GM18502 (cell line): ENCODE measurements around the gene INSIG2.

Source experiments
- ATAC-seq: cut with Tn5 transposase; IDR thresholded peaks from one replicate; pipeline ENCODE4 v1.9.1; 2021; ENCODE audit warnings: mild to moderate bottlenecking; ENCODE audit not compliant: unreplicated experiment, poor library complexity

The INSIG2 gene

DNA sequence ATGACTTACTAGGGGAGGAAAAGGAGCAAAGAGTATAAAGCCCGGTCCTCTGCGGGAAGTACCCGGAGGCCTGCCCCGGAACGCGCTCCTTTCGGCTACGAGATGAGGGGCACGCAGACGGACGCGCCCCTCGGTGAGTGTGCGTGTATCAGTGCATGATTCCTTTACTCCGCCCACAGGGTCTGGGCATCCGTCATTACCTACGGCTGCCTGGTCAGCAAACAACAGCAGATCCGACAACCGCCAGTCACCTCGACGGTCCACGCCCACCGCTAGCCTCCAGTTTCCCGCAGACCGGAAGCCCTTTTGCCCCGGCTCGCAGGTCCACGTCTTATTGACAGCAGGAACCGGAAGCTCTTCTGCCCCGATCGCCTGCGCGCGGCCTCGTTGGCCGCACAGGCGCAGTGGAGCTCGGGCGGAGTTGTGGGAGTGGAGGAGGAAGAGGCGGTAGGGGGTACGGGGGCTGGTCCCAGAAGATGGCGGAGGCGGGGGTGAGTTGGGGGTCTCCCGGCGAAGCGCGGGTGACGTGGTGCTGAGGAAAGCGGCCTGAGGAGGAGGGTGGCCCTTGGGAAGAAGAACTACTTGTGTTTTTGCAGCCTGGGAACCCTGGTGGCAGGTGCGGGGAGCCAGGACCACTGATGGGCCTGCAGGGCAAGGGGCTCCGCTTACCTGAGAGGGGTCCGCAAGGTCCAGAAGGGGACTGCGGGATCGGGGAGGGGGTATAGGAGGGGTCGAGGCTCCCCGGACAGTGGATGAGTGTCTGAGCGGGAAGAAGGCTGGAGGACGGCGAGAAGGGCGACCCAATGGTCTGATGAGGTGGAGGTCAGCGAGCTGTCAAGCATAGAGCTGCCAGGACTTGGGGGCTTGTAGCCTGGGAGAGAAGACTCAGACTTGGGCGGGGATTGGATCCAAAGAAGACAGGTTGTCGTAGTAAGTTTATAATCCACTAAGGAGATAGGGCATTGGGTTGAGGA is at the start of gene INSIG2:
Gene INSIG2 (plus strand): TSS at position 421 of the 974 bp plus-strand sequence. CDS start 8,086 bp downstream, outside the sequence.
- peak; percentile 97 for ATAC-seq

GRCh38 chr2:118040891-118041290 is 47.4 kb upstream of the INSIG2 start:
- ATAC-seq, result no peak

DNA sequence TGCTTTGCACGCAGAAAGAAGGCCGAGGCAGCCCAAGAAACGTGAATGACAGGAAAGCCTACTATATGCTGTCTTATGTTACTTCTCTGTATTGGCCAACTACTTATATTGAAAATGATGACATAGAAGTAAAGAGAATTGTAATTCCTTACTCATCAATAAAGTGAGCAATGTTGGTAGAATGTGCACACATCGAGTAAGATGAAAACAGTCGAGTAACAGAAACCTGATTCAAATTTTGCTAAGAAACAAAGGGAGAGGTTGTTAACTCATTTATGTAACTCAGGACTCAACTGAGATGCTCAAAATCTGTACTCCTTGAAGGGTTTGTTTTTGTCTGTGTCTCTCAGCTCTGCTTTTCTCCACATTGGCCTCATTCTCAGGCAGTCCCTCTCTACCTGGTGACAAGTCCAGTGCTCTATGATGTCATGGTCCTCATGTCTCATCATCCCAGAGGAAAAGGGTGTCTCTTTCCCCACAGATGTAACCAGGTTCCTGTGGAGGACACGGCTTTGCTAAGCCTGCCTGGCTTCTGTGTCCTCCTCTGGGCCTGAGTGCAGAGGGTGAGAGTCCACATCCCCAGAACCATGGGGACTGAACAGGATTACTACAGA is 44.1 kb upstream of the INSIG2 start:
- no peak for ATAC-seq

- ATAC-seq, result no peak
Measured at GRCh38 chr2:118044854-118045253, 43.4 kb upstream of the INSIG2 start.

GRCh38 chr2:118045286-118045685 is 43.0 kb upstream of the INSIG2 start:
- ATAC-seq, result no peak

GRCh38 chr2:118046634-118047210 is 41.5 kb upstream of the INSIG2 start:
- ATAC-seq, result peak; percentile 56

DNA sequence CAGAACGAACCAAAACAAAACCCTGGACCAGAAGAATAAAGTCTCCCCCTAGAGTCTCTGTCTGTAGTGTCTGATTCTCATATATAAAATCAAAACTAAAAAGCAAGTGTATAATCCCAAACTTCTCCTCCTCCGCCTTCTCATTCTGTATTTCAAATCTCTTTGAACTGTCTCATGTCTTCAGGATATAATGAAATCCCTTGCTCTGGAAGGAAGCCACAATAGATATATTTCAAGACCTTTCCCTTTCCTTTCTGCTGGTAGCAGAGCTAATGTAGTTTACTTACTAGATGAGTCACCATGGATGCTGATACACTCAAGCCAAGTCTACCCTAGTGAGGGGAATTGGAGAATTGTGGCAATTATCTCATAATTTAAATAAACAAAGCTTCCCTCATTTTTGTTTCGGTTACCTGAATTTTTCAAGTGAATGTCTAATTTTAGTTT is 40.9 kb upstream of the INSIG2 start:
- ATAC-seq, result no peak

GRCh38 chr2:118048401-118048800 is 39.9 kb upstream of the INSIG2 start:
- no peak for ATAC-seq

- peak; percentile 32 for ATAC-seq
Measured at GRCh38 chr2:118049140-118049815, 39.0 kb upstream of the INSIG2 start.

DNA sequence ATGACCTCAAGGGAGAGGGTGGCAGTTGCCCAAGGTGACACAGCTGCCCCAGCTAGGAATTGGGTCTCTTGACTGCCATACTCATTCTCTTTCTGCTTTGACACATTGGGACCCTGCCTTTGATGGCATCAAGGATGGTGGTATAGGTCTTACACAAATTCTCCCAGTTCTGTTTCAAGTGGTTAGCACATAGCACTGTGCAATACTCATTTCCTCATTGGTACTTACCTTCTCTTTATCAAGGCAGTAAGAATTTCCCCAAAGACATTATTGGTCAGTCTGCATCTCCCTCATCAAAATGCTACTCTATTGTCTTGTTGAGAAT is 38.5 kb upstream of the INSIG2 start:
- peak; percentile 76 for ATAC-seq

- ATAC-seq, result no peak
Measured at GRCh38 chr2:118050386-118050785, 37.9 kb upstream of the INSIG2 start.

DNA sequence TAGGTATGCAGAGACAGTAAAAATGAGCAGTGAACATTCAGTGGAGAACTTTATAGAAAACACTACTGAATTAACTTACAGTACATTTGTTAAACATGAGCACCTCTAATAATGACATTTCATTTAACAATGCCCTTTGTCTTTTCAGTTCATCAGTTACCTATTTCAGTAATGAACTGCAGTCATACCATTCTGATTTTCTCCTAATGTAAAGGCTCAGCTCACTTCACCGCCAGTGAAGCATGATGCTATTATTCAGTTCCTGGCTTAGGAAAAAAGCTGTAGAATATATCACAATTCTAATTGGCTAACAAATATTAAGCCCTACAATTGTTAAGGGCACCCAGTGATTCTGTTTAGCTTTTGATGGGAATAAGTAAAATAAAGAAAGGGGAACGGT is 37.3 kb upstream of the INSIG2 start:
- no peak for ATAC-seq

DNA sequence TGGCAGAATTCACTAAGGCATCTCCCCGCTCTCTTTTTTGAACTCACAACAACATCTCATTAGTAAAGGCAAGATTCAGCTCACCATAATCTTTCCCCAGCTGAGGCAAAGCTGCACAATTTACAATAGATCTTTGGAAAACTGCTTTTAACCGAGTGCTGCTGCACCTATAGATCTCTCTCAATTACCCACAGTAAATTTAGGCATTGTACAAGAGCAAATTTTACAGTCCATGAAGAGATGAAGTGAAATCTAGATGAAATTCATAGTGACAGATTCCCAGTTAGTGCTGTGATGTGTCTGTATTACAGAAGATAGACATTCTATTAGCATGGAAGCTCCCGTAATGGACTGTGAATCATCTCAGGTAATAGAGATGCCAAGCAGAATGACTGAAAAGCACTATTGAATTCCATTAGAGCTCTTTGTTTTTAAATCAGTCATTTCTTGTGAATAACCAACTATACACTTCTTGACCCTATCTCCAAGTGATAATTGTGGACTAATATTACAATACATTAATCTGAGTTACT is 36.4 kb upstream of the INSIG2 start:
- no peak for ATAC-seq

GRCh38 chr2:118052474-118052873 is 35.8 kb upstream of the INSIG2 start:
- no peak for ATAC-seq

DNA sequence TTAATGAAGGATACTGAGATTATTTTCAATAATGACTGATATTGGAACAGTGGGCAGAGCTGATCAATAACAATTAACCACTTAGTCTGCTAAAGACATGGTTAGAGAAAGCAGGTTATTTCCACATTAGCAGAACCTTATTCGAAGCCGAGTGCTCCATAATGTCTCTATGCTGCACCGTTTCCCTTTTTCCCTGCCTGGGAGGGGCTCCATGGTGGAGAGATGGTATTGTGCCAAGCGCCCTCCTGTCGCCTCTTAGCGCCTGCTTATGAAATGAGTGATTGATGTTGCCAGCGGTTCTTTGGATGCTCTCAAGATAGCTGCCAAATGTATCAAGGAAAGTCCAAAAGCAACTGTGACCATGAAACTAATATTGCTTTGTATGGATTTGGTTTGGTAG is 34.6 kb upstream of the INSIG2 start:
- ATAC-seq, result no peak

DNA sequence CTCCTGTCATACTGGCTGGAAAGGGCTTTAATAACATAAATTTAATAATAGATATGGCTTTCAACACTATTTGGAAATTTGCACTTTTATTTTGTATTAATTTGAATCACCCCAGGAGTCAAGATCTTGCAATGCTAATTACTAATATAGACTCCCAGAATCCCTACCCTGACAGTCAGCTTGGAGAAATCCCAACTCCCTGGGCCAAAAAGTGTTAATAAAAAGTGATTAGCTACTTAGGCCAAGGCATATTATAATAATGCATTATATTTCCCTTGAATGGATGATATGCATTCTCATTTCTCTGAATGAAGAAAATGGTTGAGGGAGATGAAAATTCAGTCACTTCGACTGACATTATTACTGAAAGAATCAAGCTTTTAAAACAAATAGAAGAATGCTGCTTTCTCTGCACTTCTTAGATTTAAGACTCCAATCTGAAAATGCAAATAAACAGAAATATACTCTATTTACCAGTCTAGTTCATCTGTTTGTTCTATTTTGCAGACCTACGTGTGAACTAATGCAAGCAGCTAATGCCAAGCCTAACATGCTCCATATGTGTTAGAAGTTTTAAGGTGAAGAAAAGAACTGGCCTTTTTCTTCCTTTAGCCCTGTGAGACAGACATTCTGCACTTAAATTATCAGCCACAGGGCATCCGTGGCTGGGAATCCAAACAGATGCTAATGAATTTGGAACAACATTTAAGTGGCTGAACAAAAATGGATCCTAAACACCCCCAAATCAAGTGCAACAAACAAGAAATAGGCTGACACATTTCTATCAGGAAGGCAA is 33.9 kb upstream of the INSIG2 start:
- ATAC-seq, result no peak

- ATAC-seq, result peak; percentile 84
Measured at GRCh38 chr2:118055512-118056164, 32.6 kb upstream of the INSIG2 start.

- peak; percentile 90 for ATAC-seq
Measured at GRCh38 chr2:118056165-118056534, 32.1 kb upstream of the INSIG2 start.

- no peak for ATAC-seq
Measured at GRCh38 chr2:118056801-118057200, 31.5 kb upstream of the INSIG2 start.
